Non-pigmented ciliary epithelial cell (primary cell): ENCODE measurements around the gene FMNL2.
"Not testable (repeated sequence)": the region's sequence is repeated elsewhere in the genome, so short reads cannot be mapped to it uniquely, and the experiment has no call there.

Source experiments
- DNase-seq: peaks from one replicate; pipeline ENCODE4 v3.0.0-alpha.2; 2010; ENCODE audit warnings: low read depth

FMNL2 gene

GRCh38 chr2:152376385-152376784 is 41.4 kb downstream of the FMNL2 start:
- no peak for DNase-seq

DNA sequence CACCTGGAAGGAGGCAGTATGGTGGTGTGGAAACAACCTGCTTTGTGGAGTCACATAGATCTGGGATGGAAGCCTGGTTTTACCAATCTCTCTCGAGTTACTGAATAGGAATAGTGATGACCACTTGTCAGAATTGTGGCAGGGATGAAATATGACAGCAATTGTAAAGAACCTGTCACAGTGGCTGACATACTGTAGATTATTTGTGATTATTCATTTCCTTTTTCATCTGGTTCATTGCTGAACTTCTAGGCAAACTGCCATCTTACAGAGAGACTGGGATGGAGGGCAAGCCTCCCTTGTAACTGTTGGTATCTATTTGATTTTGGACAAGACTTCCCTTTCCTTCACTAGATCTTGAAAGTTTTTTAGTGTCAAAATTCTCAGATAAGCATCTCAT is 42.0 kb downstream of the FMNL2 start:
- DNase-seq, result no peak

GRCh38 chr2:152379089-152379488 is 44.1 kb downstream of the FMNL2 start:
- DNase-seq, result no peak

GRCh38 chr2:152380261-152381055 is 45.5 kb downstream of the FMNL2 start:
- no peak for DNase-seq

GRCh38 chr2:152383702-152384101 is 48.7 kb downstream of the FMNL2 start:
- DNase-seq, result no peak

GRCh38 chr2:152384992-152385391 is 50.0 kb downstream of the FMNL2 start:
- no peak for DNase-seq

DNA sequence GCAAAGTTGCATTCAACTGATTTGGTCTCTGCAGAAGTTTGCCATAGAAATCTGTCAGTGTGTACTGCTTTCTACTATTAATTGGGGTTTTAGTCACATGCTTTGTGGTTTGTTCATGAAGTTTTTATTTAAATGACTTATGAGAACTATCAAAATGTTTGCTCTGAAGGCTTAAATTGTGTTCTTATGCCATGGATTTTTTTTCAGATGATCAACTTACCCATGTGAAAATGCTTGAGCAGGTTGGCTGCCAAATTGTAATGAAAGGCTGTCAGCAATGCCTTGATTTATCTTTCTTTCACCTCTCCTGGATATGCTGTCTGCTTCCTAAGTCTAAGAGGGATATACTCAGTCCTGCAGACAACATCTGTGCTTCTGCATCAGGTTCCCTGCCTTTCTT is 50.7 kb downstream of the FMNL2 start:
- DNase-seq, result no peak

- no peak for DNase-seq
Measured at GRCh38 chr2:152386266-152386665, 51.3 kb downstream of the FMNL2 start.

- no peak for DNase-seq
Measured at GRCh38 chr2:152387041-152387440, 52.1 kb downstream of the FMNL2 start.

- not testable (repeated sequence) for DNase-seq
Measured at GRCh38 chr2:152388269-152388668, 53.3 kb downstream of the FMNL2 start.

DNA sequence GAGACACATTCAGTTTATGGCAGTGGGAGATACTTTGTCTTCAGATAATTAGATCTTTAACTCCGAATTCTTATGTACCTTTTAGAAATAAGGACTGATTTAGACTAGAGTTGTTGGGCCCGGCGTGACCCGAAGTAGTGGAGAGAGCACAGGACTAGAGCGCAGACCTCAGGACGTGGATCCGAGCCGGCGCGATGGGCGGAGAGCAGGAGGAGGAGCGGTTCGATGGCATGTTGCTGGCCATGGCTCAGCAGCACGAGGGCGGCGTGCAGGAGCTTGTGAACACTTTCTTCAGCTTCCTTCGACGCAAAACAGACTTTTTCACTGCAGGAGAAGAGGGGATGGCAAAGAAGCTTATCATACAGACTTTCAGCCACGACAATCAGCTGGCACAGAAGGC is 54.5 kb downstream of the FMNL2 start:
- no peak for DNase-seq

DNA sequence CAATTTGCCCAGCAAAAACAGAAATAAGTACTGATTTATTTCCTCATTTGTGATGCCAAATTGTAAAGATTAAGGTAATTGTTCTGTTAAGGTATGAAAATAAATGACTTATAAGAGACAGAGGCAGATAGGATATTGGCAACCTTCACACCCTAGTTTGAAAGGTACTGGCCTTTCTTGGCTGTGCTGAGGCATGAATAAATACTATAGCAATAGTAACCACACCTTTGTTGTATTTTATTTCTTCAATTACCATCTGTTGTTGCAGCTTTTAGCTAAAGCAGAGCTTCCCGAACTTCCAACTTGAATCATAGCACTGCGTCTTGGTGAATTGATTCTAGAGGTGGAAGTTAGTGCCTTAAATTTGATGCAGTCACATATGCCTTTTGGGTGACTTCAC is 55.9 kb downstream of the FMNL2 start:
- no peak for DNase-seq

DNA sequence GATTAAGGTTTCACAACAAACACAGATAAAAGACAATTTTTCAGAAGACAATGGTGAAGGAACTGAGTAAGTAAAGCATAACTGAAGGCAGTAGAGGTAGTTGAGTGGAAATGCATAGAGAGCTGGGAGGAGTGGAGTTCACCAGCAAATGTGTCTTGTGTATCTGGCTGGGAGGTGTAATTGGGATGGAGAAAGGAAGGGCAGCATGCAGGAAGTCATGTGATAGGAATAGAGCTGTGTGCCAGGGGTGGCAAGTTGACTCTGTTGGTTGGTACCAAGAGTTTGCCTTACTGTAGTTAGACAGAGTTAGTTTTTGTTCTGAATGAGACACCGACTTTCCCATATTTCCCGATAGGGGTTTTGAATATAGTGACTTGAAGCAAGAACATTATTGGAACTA is 56.3 kb downstream of the FMNL2 start:
- DNase-seq, result no peak

DNA sequence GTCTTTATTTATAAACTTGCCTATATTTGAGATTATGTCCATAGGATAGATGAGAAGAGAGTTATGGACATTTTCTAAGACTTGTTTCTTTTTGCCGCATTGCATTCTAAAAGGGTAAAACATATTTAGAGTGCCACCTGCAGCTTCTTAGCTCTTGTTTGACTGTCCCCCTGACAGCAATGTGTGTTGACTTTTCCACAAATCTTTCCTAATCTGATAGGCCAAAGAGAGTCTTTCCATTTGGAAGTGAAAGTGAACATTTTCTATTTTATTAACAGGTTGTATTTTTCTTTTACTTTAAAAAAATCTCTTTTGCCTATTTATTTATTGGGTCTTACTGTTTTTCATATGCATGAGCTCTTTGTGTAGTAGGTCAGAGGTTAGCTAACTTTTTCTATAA is 58.4 kb downstream of the FMNL2 start:
- no peak for DNase-seq

DNA sequence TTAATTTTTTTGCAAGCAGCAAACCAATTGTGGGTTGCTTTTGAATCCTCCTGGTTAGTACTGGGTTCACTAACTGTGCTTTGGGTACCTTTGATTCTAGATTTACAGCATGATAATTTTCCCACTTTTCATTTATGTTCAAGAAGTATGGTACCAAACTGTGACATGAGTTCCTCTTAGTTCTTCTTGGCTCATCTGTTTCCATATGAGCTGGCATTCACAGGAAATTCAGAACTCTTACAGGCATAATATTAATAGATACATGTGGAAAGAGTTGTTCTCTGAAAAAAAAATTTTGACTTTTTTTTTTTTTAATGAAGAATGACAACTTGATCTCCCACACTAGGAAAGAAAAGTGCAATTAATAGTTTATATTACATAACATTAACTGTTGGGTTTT is 59.4 kb downstream of the FMNL2 start:
- no peak for DNase-seq

GRCh38 chr2:152395103-152395502 is 60.1 kb downstream of the FMNL2 start:
- DNase-seq, result no peak

DNA sequence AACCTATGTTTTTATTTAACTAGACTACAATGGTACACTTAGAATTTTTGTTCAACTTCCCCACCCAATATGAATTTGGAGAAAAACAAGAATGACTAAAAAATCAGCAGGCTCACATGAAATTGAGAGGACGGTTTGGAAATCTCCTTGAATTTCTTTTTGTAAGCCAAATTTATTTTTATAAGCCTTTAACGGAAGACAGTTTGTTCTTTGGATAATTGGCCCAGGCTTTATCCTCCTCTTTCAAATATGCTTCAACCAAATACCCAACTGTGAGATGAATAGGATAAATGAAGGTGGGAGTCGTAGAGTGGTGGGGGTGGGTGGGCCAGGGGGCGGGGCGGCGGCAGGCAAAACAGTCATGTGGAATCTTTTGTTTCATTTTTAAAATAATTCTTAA is 60.6 kb downstream of the FMNL2 start:
- DNase-seq, result no peak

GRCh38 chr2:152396051-152396511 is 61.1 kb downstream of the FMNL2 start:
- no peak for DNase-seq

DNA sequence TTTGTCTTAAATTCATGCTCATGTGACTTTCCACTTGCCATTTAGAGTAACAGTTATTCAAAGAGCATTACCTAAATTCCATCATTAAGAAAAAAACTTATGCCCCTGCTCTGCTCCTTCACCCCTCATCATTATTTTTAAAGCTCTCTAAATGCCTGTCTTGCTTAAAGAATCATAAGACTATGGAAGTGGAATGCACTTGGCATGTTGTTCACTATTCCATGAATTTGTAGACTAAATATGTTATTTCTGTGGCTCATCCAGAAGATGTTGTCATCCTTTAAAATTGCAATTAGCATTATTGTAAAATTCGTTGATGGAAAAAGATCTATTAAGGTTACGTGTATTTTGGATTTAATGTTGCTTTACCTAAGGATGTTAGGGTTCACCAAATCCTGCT is 61.8 kb downstream of the FMNL2 start:
- DNase-seq, result no peak

DNA sequence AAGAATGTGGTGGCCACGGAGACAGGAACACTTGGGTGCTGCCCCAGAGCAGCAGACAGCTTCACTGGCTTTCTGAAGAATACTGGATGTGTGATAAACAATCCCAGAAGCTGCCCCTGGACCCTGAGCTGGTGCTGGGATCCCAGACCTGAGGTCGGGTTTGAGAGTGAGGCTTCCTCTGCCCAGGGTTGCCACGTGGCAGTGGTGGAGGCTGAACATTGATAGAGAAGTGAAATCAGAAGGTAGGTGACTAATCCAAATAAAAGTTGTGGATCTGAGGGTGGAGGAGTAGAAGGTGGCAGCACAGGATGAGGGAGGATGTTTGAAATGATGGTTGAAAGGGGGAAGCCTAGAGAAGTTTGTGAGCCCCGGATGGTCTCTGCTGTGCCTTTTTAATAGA is 64.0 kb downstream of the FMNL2 start:
- no peak for DNase-seq

DNA sequence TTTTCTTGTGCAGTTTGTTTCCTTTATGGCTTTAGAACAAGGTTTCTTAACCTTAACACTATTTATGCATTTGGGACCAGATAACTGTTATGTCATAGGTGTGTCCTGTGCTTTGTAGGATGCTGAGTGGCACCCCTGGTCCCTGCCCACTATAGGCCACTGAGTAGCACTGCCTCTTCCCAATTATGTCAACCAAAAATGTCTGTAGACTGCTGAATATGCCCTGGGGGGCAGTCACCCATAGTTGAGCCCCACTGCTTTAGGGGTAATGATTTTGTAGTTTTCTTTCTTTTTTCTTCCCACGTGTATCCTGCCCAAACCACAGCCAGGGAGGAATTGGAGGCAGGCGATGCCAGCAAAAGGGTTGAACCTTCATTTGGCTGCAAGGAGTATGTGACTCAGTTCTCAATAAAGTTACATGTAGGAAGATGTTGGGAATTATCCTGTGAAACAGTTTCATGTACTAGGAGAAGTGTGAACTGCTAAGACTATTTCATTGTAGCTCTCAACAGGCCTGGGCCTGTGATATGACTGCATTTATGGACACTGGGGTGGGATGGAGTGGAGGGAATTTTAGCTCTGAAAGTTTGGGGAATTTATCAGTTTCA is 65.7 kb downstream of the FMNL2 start:
- DNase-seq, result no peak

- DNase-seq, result no peak
Measured at GRCh38 chr2:152402780-152403759, 68.1 kb downstream of the FMNL2 start.
